HG02852 (cell line): ENCODE data around the gene PLA2G15.

Experiments used
- ATAC-seq: cut with Tn5 transposase; IDR thresholded peaks from one replicate; pipeline ENCODE4 v1.9.1; 2021; ENCODE audit warnings: mild to moderate bottlenecking, moderate library complexity; ENCODE audit not compliant: unreplicated experiment

Gene PLA2G15, protein sequence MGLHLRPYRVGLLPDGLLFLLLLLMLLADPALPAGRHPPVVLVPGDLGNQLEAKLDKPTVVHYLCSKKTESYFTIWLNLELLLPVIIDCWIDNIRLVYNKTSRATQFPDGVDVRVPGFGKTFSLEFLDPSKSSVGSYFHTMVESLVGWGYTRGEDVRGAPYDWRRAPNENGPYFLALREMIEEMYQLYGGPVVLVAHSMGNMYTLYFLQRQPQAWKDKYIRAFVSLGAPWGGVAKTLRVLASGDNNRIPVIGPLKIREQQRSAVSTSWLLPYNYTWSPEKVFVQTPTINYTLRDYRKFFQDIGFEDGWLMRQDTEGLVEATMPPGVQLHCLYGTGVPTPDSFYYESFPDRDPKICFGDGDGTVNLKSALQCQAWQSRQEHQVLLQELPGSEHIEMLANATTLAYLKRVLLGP

DNA sequence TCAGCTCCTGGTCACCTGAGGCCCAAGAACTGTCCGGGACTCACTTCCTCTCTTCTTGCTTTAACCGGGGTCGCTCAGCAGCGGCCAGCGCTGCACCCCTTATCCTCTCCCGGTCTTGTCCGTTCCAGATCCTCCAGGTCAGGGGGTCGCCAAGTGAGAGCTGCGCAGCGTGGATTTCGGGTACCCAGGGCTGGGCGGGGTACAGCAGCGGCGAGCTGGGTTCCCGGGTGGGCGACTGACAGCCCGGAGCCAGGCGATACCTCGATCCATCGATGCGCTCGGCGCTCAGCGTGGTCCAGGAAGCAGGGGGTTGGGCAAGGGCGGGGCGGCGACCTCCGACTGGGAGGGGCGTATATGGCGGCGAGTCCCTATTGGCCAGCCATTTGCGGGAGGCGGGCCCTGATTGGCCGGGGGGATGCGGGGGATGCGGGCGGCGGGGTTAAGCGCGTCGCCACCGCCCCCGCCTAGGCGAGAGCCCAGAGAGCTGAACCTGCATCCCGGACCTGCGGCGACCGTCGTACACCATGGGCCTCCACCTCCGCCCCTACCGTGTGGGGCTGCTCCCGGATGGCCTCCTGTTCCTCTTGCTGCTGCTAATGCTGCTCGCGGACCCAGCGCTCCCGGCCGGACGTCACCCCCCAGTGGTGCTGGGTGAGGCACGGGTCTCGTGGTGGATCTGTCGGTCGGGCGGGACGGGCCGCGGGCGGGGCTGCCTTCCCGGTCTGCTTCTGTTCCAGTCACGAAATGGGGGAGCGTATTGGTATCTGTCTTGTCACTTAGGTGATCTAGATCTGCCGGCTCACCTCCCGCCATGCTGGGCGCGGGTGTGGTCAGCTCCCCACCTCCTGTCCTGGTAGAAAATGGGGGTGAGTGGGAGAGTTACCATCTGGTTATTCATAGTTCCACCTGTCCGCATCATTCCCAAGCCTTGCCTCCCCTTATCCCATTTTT lies at the start of gene PLA2G15:
PLA2G15 (plus strand) TSS at position 471 of the 951 bp plus-strand sequence; CDS start at position 525, 54 bp downstream.
- ATAC-seq: peak; percentile 84

- no peak for ATAC-seq
These were observed 47.9 kb upstream of the PLA2G15 start for GRCh38 chr16:68197250-68197649.

- ATAC-seq: no peak
These were observed 44.9 kb upstream of the PLA2G15 start for GRCh38 chr16:68200088-68200783.

- no peak for ATAC-seq
These were observed 43.1 kb upstream of the PLA2G15 start for GRCh38 chr16:68202091-68202519.

DNA sequence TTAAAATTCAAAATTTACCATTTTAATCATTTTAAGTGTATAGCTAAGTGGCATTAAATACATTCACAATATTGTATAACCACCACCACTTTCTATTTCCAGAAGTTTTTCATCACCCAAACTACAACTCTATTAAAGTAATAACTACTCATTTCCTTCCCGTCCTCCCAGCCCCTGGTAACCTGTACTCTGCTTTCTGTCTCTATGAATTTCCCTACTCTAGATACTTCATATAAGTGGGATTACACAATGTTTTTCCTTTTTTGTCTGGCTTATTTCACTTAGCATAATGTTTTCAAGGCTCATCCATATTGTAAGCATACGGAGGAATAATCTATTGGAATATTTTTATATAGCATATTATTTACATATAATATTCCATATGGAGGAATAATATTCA lies 38.9 kb upstream of the PLA2G15 start:
- ATAC-seq: no peak

- ATAC-seq: no peak
These were observed 30.4 kb upstream of the PLA2G15 start for GRCh38 chr16:68214726-68215125.

DNA sequence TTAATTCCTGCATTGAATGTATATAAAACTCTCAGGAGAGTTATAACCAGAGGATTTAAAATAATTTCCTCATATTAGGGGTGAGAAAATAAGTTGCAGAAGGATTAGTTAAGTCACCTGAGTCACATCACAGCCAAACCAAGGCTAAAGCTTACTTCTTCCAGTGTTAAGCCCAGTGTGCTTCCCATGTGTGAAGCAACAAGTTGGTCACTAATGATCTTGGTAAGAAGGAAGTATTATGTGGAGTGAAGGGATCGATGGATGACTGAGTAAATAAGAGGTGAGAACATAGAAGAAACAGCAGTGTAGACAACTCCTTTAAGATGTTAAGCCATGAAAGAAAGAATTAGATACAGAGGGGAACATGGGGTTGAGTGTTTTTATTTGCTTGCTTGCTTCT lies 29.9 kb upstream of the PLA2G15 start:
- ATAC-seq: no peak

DNA sequence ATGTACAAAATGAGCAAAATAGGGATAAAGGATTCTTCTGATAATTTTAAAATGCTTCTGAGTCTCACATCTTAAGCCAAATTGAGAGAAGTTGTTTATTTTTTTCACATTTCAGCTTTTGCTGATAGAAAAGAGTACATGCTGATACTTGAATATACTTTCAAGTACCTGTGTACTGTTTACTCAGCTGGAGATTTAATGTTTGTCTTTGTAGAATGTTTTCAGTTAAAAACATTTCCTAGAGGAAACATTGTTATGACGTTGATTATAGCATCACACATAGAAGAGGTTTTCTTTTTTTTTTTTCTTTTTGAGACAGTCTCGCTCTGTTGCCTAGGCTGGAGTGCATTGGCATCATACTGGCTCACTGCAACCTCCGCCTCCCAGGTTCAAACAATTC lies 28.9 kb upstream of the PLA2G15 start:
- no peak for ATAC-seq

GRCh38 chr16:68217506-68217905 lies 27.7 kb upstream of the PLA2G15 start:
- no peak for ATAC-seq

- no peak for ATAC-seq
These were observed 25.3 kb upstream of the PLA2G15 start for GRCh38 chr16:68219725-68220351.

GRCh38 chr16:68223072-68223471 lies 22.1 kb upstream of the PLA2G15 start:
- no peak for ATAC-seq

GRCh38 chr16:68226116-68226515 lies 19.1 kb upstream of the PLA2G15 start:
- no peak for ATAC-seq

DNA sequence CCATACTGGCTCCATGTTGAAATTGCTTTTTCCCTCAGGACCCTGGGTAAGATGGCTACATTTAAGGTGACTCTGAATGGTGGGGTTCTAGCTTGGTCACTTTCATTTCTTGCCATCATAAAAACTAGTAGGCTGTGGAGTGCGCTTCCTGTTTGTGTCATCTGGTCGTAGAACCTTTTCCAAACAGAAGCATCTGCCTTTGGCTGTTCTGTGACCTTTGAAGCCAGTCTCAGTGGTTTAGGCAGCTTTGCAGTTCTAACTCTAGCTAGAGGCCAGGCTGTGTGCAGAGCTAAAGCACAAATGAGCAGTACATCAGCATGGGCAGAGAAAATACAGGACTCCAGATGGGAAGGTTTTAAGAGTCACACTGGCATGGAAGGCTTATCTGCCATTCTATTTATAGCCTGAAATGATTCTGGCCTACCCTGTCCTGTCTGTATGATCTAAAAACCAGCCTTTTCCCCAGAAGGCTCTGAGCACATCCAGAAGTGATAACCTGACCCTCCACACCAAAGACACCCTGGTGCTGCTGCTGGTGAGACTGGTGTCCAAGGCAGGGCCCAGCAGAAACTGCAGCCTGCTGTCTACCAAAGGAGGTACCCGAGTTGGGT lies 17.9 kb upstream of the PLA2G15 start:
- ATAC-seq: no peak

- no peak for ATAC-seq
These were observed 17.2 kb upstream of the PLA2G15 start for GRCh38 chr16:68227850-68228553.

- ATAC-seq: no peak
These were observed 16.5 kb upstream of the PLA2G15 start for GRCh38 chr16:68228652-68229051.

- no peak for ATAC-seq
These were observed 15.6 kb upstream of the PLA2G15 start for GRCh38 chr16:68229431-68230175.

GRCh38 chr16:68230176-68230571 lies 15.0 kb upstream of the PLA2G15 start:
- no peak for ATAC-seq

GRCh38 chr16:68230956-68231355 lies 14.2 kb upstream of the PLA2G15 start:
- no peak for ATAC-seq
